K562 (cell line): ENCODE results near the gene NEK2. TPM values are rescaled to one million over a fixed set of nuclear protein-coding genes. Genes with fewer than 3 reads are reported as not detected.
A peak's percentile ranks its signal among the peaks of the same experiment; 100 is the strongest.

Experiments used
- ARID4B ChIP-seq: sonication (generic); formaldehyde crosslinking; IDR thresholded peaks from 2 replicates; pipeline ENCODE4 v1.8.0; 2022; ENCODE audit warnings: mild to moderate bottlenecking, missing genetic modification reagents
- BRF1 ChIP-seq: IDR thresholded peaks from 3 replicates; pipeline ENCODE4 v1.6.1; 2011; ENCODE audit warnings: borderline replicate concordance, mild to moderate bottlenecking; ENCODE audit not compliant: insufficient read length; ENCODE audit errors: extremely low read depth
- CBX2 ChIP-seq: fragments of 200-600 bp; sonication (generic); IDR thresholded peaks from one replicate; pipeline ENCODE4 v1.6.1; 2012; ENCODE audit warnings: mild to moderate bottlenecking, low read length, inconsistent platforms; ENCODE audit not compliant: insufficient read depth, poor library complexity, severe bottlenecking
- CCAR2 ChIP-seq: fragments of 200-400 bp; formaldehyde crosslinking; IDR thresholded peaks from 2 replicates; pipeline ENCODE4 v1.6.1; 2017; ENCODE audit warnings: mild to moderate bottlenecking, low read depth, low read length
- CHD1 ChIP-seq: fragments of 200-600 bp; sonication (generic); IDR thresholded peaks from one replicate; pipeline ENCODE4 v1.6.1; 2012; ENCODE audit warnings: mild to moderate bottlenecking, moderate library complexity, low read length, inconsistent platforms
- COPS2 ChIP-seq: fragments of 450-650 bp; conservative IDR thresholded peaks from 2 replicates; pipeline ENCODE4 v1.6.1; 2016; ENCODE audit warnings: mild to moderate bottlenecking, moderate library complexity
- EZH2 ChIP-seq: IDR thresholded peaks from 2 replicates; pipeline ENCODE4 v1.6.1; 2012; ENCODE audit warnings: low read depth, mild to moderate bottlenecking, inconsistent platforms, low read length, borderline replicate concordance
- HINFP ChIP-seq: fragments of 450-650 bp; conservative IDR thresholded peaks from 2 replicates; pipeline ENCODE4 v1.6.1; 2016; ENCODE audit warnings: missing genetic modification characterization, low read depth, mild to moderate bottlenecking, control low read depth, missing compliant biosample characterization
- KLF13 ChIP-seq: fragments of 450-650 bp; IDR thresholded peaks from 2 replicates; pipeline ENCODE4 v1.6.1; 2016; ENCODE audit warnings: missing genetic modification characterization, low read depth, mild to moderate bottlenecking, missing compliant biosample characterization, moderate library complexity, borderline replicate concordance
- MYBL2 ChIP-seq, 2 experiments: fragments of 450-650 bp in 1 of 2; sonication (generic) in 1 of 2; formaldehyde crosslinking in 1 of 2; IDR thresholded peaks; 2 replicates each; pipeline versions ENCODE4 v1.6.1 to v1.8.1; 2017 to 2022; ENCODE audit warnings: borderline replicate concordance in 1 of 2, inconsistent platforms in 1 of 2, low read depth in 1 of 2, mild to moderate bottlenecking in 1 of 2, missing genetic modification reagents in 1 of 2, moderate library complexity in 1 of 2
- NCOA2 ChIP-seq, 2 experiments: fragments of 450-650 bp; IDR thresholded peaks; 2 replicates each; pipeline ENCODE4 v1.6.1; 2018; ENCODE audit warnings: mild to moderate bottlenecking in 2 of 2, moderate library complexity in 1 of 2; ENCODE audit not compliant: partially characterized antibody in 2 of 2
- NCOA4 ChIP-seq: fragments of 450-650 bp; IDR thresholded peaks from 2 replicates; pipeline ENCODE4 v1.6.1; 2018; ENCODE audit warnings: mild to moderate bottlenecking; ENCODE audit not compliant: partially characterized antibody
- PCBP2 ChIP-seq: fragments of 200-400 bp; formaldehyde crosslinking; IDR thresholded peaks from 2 replicates; pipeline ENCODE4 v1.6.1; 2018; ENCODE audit warnings: low read length, low read depth, mild to moderate bottlenecking, moderate library complexity; ENCODE audit not compliant: poor library complexity, severe bottlenecking
- POLR2B ChIP-seq: fragments of 450-650 bp; IDR thresholded peaks from 2 replicates; pipeline ENCODE4 v1.6.1; 2018; ENCODE audit warnings: low read depth; ENCODE audit not compliant: partially characterized antibody
- POLR2H ChIP-seq: IDR thresholded peaks from 2 replicates; pipeline ENCODE4 v1.6.1; 2016; ENCODE audit warnings: missing genetic modification characterization, low read depth, mild to moderate bottlenecking, control low read depth, missing compliant biosample characterization, moderate library complexity
- RUNX1 ChIP-seq: sonication (generic); IDR thresholded peaks from 2 replicates; pipeline ENCODE4 v1.6.1; 2016; ENCODE audit warnings: antibody characterized with exemption, low read depth
- SAP30 ChIP-seq: fragments of 200-600 bp; sonication (generic); IDR thresholded peaks from 2 replicates; pipeline ENCODE4 v1.6.1; 2012; ENCODE audit warnings: borderline replicate concordance, low read depth, mild to moderate bottlenecking, moderate library complexity, low read length, control low read depth, inconsistent platforms; ENCODE audit not compliant: insufficient read depth, poor library complexity, severe bottlenecking
- SIN3A ChIP-seq, 2 experiments: fragments of 150-350 bp in 1 of 2; IDR thresholded peaks; 2 replicates each; pipeline ENCODE4 v1.6.1; 2011 to 2016; ENCODE audit warnings: borderline replicate concordance in 2 of 2, low read depth in 2 of 2, low read length in 2 of 2, mild to moderate bottlenecking in 2 of 2, moderate library complexity in 2 of 2; ENCODE audit not compliant: control insufficient read depth in 1 of 2
- ZNF75A ChIP-seq: fragments of 450-650 bp; formaldehyde crosslinking; IDR thresholded peaks from 2 replicates; pipeline ENCODE4 v1.4.0; 2020; ENCODE audit warnings: mild to moderate bottlenecking
- polyA plus RNA-seq, 8 experiments: library from polyadenylated mRNA; depleted of rRNA in 4 of 8; stranded (reverse) in 5 of 8; unstranded in 3 of 8; fragments of >200 nt; fragmentation: Nextera tagmentation in 2 of 8; fragmentation: Illumina TruSeq in 1 of 8; extraction: Ambion mirVana in 2 of 8; extraction: Trizol in 1 of 8; gene quantifications; 2 replicates each; pipeline versions ENCODE4 v1.2.1 to v1.2.3, GENCODE V29; 2011 to 2014; ENCODE audit warnings: inconsistent platforms in 1 of 8, missing spikeins in 1 of 8
- total RNA-seq, 7 experiments: library from RNA; depleted of rRNA in 6 of 7; stranded (reverse); fragments of >200 nt in 6 of 7; fragmentation: Illumina TruSeq in 2 of 7; extraction: Trizol in 2 of 7; gene quantifications; 2 replicates each; pipeline versions ENCODE4 v1.2.1 to v1.2.3, GENCODE V29; 2011 to 2021; ENCODE audit warnings: low replicate concordance in 1 of 7

NEK2 gene
- total and polyA plus RNA-seq, 9 of the 15 experiments (the other 6 are each of a cell fraction or from before 2014, with no cell fraction given): 30.0 to 74.7 (median 66.4) TPM

- TF ChIP-seq SIN3A (IDR thresholded peaks at IDR 0.05; ENCODE audit: borderline replicate concordance in 2 of 2, control insufficient read depth in 1 of 2, low read depth in 2 of 2, low read length in 2 of 2): peak; percentile 99
- TF ChIP-seq CBX2: no peak
- TF ChIP-seq RUNX1: 0 out of 2 replicates have a peak, but pooled peaks have one; percentile 21
- TF ChIP-seq POLR2B: peak; percentile 81
- peak; percentile 99 for TF ChIP-seq SAP30
- 0 out of 2 replicates have a peak, but pooled peaks have one; percentile 95 for TF ChIP-seq CCAR2
- no peak for TF ChIP-seq HINFP (tag)
- TF ChIP-seq NCOA4: no peak
- TF ChIP-seq POLR2H (tag): peak; percentile 54; the same call in 1 of the 2 replicates
- TF ChIP-seq BRF1: no peak
- peak; percentile 100 for TF ChIP-seq ARID4B (CRISPR knock-in tag)
- TF ChIP-seq PCBP2: no peak
- TF ChIP-seq NCOA2 (IDR thresholded peaks at IDR 0.05; ENCODE audit: partially characterized antibody in 2 of 2): no peak
- peak; percentile 97 for TF ChIP-seq MYBL2 (IDR thresholded peaks at IDR 0.05; ENCODE audit: low read depth)
- no peak for TF ChIP-seq MYBL2 (CRISPR knock-in tag; IDR thresholded peaks at IDR 0.05; ENCODE audit: borderline replicate concordance)
- TF ChIP-seq COPS2: no peak
- peak; percentile 97 for TF ChIP-seq ZNF75A
- no peak for TF ChIP-seq EZH2
- peak; percentile 51 for TF ChIP-seq CHD1
- TF ChIP-seq KLF13 (tag): peak; percentile 95
Measured at GRCh38 chr1:211675230-211676105, at the start of gene NEK2 (continued).
